ENCODE measurements around the gene ZNF664. TPM values are rescaled to one million over a fixed set of nuclear protein-coding genes. Genes with fewer than 3 reads are reported as not detected.

ZNF664 gene
- total RNA-seq, 1 donor from 2014 or later: 198 TPM

DNA sequence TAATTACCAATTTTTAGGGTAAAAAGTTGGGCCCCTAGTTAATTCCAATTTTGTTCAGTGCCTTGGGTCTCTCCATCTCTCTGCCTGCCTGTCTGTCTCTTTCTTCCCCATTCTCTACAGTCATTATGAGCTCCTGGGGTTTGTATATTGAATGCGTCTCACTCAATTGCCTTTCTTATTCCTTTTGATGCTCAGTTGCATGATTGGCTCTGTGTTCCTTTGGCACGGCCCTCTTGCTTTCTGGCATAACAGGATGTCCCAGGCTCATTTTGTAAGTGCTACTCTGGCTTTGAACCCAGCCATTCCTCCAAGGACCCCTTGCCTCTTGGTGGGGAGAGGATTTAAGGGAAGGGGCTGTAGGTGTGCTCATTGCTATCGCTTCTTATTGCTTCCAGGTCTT lies 35.6 kb downstream of the ZNF664 start:
- Mint-ChIP-seq H3K4me1 (ENCODE audit: low read depth) (no peaks in the 10 kb centered on the region), H3K9me3 (ENCODE audit: low read depth) (no peaks in the 10 kb centered on the region), H3K4me3 (ENCODE audit: low read depth) (no peak overlapping the region), H3K36me3 (ENCODE audit: insufficient read depth) (peaks cover 30% of the 10 kb centered on the region), H3K27me3 (no peaks in the 10 kb centered on the region), H3K27ac (peak overlapping the region; percentile 60)
- DNase-seq (ENCODE audit: low spot score, unreplicated experiment): no peak
- TF ChIP-seq, protein P1, sequence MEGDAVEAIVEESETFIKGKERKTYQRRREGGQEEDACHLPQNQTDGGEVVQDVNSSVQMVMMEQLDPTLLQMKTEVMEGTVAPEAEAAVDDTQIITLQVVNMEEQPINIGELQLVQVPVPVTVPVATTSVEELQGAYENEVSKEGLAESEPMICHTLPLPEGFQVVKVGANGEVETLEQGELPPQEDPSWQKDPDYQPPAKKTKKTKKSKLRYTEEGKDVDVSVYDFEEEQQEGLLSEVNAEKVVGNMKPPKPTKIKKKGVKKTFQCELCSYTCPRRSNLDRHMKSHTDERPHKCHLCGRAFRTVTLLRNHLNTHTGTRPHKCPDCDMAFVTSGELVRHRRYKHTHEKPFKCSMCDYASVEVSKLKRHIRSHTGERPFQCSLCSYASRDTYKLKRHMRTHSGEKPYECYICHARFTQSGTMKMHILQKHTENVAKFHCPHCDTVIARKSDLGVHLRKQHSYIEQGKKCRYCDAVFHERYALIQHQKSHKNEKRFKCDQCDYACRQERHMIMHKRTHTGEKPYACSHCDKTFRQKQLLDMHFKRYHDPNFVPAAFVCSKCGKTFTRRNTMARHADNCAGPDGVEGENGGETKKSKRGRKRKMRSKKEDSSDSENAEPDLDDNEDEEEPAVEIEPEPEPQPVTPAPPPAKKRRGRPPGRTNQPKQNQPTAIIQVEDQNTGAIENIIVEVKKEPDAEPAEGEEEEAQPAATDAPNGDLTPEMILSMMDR (IDR thresholded peaks at IDR 0.05; ENCODE audit: unreplicated experiment): no peak

DNA sequence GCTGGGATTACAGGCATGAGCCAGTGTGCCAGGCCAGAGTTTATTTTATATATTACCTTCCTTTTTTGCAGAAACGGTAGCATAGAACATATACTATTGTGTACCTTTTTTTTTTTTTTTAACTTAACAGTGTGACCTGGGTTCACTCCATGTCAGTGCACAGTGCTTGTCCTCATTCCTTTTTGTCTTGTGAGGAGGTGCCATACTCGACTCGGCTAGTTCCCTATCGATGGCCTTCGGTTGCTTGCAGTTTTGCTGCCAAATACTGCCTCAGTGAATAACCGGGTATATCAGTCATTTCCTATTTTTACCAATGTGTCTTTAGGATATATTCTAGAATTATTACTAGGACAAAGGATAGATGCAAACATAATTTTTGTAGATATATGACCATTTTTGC lies 36.8 kb downstream of the ZNF664 start:
- Mint-ChIP-seq H3K27ac (no peak overlapping the region), H3K27me3 (no peaks in the 10 kb centered on the region), H3K36me3 (ENCODE audit: insufficient read depth) (peaks cover 36% of the 10 kb centered on the region), H3K4me3 (ENCODE audit: low read depth) (no peak overlapping the region), H3K9me3 (ENCODE audit: low read depth) (no peaks in the 10 kb centered on the region), H3K4me1 (ENCODE audit: low read depth) (no peaks in the 10 kb centered on the region)
- no peak for DNase-seq (ENCODE audit: low spot score, unreplicated experiment)
- TF ChIP-seq, protein P1 (IDR thresholded peaks at IDR 0.05; ENCODE audit: unreplicated experiment): no peak

DNA sequence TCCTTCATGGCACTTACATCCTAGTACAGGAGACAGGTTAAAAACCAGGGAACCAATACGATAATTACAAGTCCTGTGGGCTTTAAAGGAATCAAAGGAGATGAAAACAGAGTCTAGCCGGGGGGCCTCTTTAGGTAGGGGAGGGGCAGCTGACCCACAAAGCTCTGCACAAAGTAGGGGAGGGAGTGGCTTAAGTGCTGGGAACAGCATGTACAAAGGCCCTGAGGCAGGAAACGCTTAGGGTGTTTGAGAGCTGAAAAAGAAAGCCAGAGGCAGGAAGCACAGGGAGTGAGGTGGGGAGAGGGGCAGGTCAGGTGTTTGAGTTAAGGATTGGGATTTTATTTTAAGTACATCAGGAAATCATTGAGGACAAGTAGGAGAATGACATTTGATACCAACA lies 37.7 kb downstream of the ZNF664 start:
- Mint-ChIP-seq H3K4me3 (ENCODE audit: low read depth) (no peak overlapping the region), H3K36me3 (ENCODE audit: insufficient read depth) (peaks cover 37% of the 10 kb centered on the region), H3K27me3 (no peaks in the 10 kb centered on the region), H3K9me3 (ENCODE audit: low read depth) (no peaks in the 10 kb centered on the region), H3K4me1 (ENCODE audit: low read depth) (no peaks in the 10 kb centered on the region), H3K27ac (peak overlapping the region; percentile 4)
- TF ChIP-seq, protein P1 (IDR thresholded peaks at IDR 0.05; ENCODE audit: unreplicated experiment): no peak
- DNase-seq (ENCODE audit: low spot score, unreplicated experiment): no peak

DNA sequence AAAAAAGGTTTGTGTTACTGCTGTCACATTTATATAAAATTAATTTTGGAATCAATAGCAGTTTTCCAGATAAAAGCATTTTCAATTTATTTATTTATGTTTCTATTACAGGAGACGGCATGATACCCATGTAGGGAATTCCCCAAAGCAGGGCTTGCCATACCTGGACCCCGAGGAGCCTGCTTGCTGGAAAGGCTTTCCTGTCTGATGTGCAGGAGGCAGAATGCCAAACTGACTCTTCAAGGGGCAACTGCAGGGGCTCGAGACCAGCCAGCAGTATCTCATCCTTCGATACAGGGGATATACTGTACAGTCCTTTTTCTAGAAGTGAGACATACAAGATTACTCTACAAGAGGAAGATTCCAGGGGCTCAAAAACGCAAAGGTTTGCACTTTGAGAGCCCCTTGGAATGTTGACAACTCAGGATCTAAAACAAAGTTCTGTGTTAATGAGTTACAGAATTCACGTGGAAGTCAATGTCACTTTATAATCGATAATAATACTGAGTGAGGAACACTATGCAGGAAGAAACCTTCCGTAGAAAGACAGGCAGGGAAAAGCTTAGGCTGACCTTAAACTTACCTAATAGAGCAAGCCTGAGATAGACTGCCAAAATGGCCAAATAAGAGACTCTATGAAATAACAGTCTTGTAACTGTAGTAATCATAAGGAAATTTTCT lies 38.6 kb downstream of the ZNF664 start:
- no peak overlapping the region for H3K27ac Mint-ChIP-seq
- H3K27me3 Mint-ChIP-seq: no peaks in the 10 kb centered on the region
- no peaks in the 10 kb centered on the region for H3K4me1 Mint-ChIP-seq (ENCODE audit: low read depth)
- DNase-seq (ENCODE audit: low spot score, unreplicated experiment): no peak
- H3K4me3 Mint-ChIP-seq (ENCODE audit: low read depth): no peak overlapping the region
- H3K36me3 Mint-ChIP-seq (ENCODE audit: insufficient read depth): peaks cover 34% of the 10 kb centered on the region
- TF ChIP-seq, protein P1 (IDR thresholded peaks at IDR 0.05; ENCODE audit: unreplicated experiment): no peak
- H3K9me3 Mint-ChIP-seq (ENCODE audit: low read depth): no peaks in the 10 kb centered on the region

DNA sequence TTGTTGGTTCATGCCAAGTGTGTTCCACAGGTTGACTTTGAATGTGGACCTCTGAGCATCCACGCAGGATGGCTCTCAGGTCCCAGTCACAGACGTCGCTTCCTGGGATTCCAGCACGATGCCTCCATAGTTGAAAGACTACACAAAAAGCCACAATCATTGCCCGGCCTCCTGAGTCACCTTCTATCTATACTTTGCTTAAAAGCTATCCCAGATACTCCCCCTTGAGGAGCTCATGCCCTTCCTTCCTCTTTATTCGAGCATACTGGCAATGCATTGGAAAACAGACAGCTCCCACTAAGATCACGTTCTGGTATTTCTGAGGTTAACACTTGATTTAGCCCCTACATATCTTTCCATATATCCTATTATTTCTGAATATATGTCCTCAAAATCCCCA lies 40.1 kb downstream of the ZNF664 start:
- Mint-ChIP-seq H3K4me3 (ENCODE audit: low read depth) (no peak overlapping the region), H3K27ac (no peak overlapping the region), H3K27me3 (no peaks in the 10 kb centered on the region), H3K36me3 (ENCODE audit: insufficient read depth) (peaks cover 32% of the 10 kb centered on the region), H3K9me3 (ENCODE audit: low read depth) (no peaks in the 10 kb centered on the region), H3K4me1 (ENCODE audit: low read depth) (no peaks in the 10 kb centered on the region)
- DNase-seq (ENCODE audit: low spot score, unreplicated experiment): no peak
- TF ChIP-seq, protein P1 (IDR thresholded peaks at IDR 0.05; ENCODE audit: unreplicated experiment): no peak
